K562 (cell line): ENCODE measurements around the gene MGRN1. TPM values are rescaled to one million over a fixed set of nuclear protein-coding genes. Genes with fewer than 3 reads are reported as not detected.

Experiments used
- ATAC-seq: fragments of 200-7000 bp; cut with Tn5 transposase; 3 replicates; pipeline ENCODE4 v1.9.1; 2020; ENCODE audit warnings: moderate library complexity
- BruUV-seq: library from RNA; stranded (reverse); fragments of 400-500 nt; replicated peaks from 2 replicates; lab custom pipeline; 2021; lab: Mats Ljungman, UMichigan
- CTCF ChIA-PET: fragments of 300-600 bp; formaldehyde crosslinking; extraction: SDS; loops from one replicate; lab custom pipeline; 2021; ENCODE audit warnings: low intra/inter-chr PET ratio; lab: Yijun Ruan, JAX
- POLR2A ChIA-PET: fragments of 300-600, 350-650 bp; sonication (Branson Sonifier 250); formaldehyde crosslinking; extraction: SDS; loops from one replicate; lab custom pipeline; 2021; ENCODE audit warnings: antibody characterized with exemption, inconsistent platforms; lab: Yijun Ruan, JAX
- DNase-seq, 4 experiments: peaks; one replicate each; pipeline versions ENCODE4 v3.0.0 to v3.0.0-alpha.2; 2011 to 2018; ENCODE audit warnings: low spot score in 3 of 4, mixed read lengths in 3 of 4; ENCODE audit errors: extremely low read depth in 1 of 4
- FAIRE-seq: peaks from 2 replicates; lab custom pipeline; 2011; peaks lifted over from hg19 to GRCh38; lab: Jason Lieb, UNC
- H2AFZ ChIP-seq: 2 replicates; pipeline ENCODE4 v1.6.0; 2011; ENCODE audit warnings: low read depth, low read length, control low read depth, inconsistent platforms
- H3K27ac ChIP-seq: fragments of 200-600 bp; 3 replicates; pipeline ENCODE4 v1.8.0; 2011; ENCODE audit warnings: low read depth, mild to moderate bottlenecking, control low read depth, inconsistent platforms, low read length, moderate library complexity, mixed read lengths; ENCODE audit errors: extremely low read depth
- H3K27me3 ChIP-seq, 2 experiments: fragments of 300-600 bp in 1 of 2; 2 replicates in 1 of 2; 3 replicates in 1 of 2; pipeline versions ENCODE4 v1.6.0 to v1.8.0; 2011; ENCODE audit warnings: inconsistent platforms in 2 of 2, low read length in 2 of 2, mild to moderate bottlenecking in 1 of 2, mixed read lengths in 1 of 2, moderate library complexity in 1 of 2; ENCODE audit not compliant: control insufficient read depth in 2 of 2, insufficient read depth in 2 of 2
- H3K36me3 ChIP-seq: fragments of 300-600 bp; 3 replicates; pipeline ENCODE4 v1.8.0; 2011; ENCODE audit warnings: mild to moderate bottlenecking, low read length, inconsistent platforms; ENCODE audit not compliant: control insufficient read depth, insufficient read depth
- H3K4me1 ChIP-seq, 2 experiments: fragments of 200-600 bp in 1 of 2; replicated peaks in 1 of 2; 2 replicates in 1 of 2; 3 replicates in 1 of 2; pipeline versions ENCODE4 v1.5.1 to v1.8.0; 2011; ENCODE audit warnings: inconsistent platforms in 2 of 2, low read length in 2 of 2, mild to moderate bottlenecking in 1 of 2, mixed read lengths in 1 of 2, moderate library complexity in 1 of 2; ENCODE audit not compliant: control insufficient read depth in 2 of 2, insufficient read depth in 2 of 2
- H3K4me2 ChIP-seq: 2 replicates; pipeline ENCODE4 v1.6.1; 2011; ENCODE audit warnings: low read length, control low read depth, inconsistent platforms, mixed read lengths; ENCODE audit not compliant: insufficient read depth
- H3K4me3 ChIP-seq: fragments of 200-600 bp; sonication (generic), shearing (Covaris generic); 2 replicates; pipeline ENCODE4 v1.5.1; 2016; ENCODE audit warnings: control low read depth, inconsistent platforms
- H3K79me2 ChIP-seq: fragments of 200-600 bp; 3 replicates; pipeline ENCODE4 v1.8.0; 2011; ENCODE audit warnings: low read length, inconsistent platforms; ENCODE audit not compliant: control insufficient read depth, insufficient read depth
- H3K9ac ChIP-seq, 2 experiments: 2 replicates each; pipeline versions ENCODE4 v1.6.0 to v1.6.1; 2011; ENCODE audit warnings: low read depth in 2 of 2, low read length in 2 of 2, control low read depth in 1 of 2, inconsistent platforms in 1 of 2, mild to moderate bottlenecking in 1 of 2, mixed read lengths in 1 of 2; ENCODE audit not compliant: insufficient read depth in 1 of 2
- H3K9me1 ChIP-seq: one replicate; pipeline ENCODE4 v1.6.0; 2011; ENCODE audit warnings: inconsistent platforms, mild to moderate bottlenecking, low read length, moderate library complexity; ENCODE audit not compliant: control insufficient read depth, insufficient read depth
- H3K9me3 ChIP-seq: replicated peaks from 2 replicates; pipeline ENCODE4 v1.5.1; 2011; ENCODE audit warnings: low read depth, low read length, inconsistent platforms; ENCODE audit not compliant: control insufficient read depth, insufficient read depth
- H4K20me1 ChIP-seq: replicated peaks from 2 replicates; pipeline ENCODE4 v1.6.1; 2011; ENCODE audit warnings: low read length, inconsistent platforms, mixed read lengths; ENCODE audit not compliant: control insufficient read depth, insufficient read depth
- CREM ChIP-seq: IDR thresholded peaks from 2 replicates; pipeline ENCODE4 v1.6.1; 2014; ENCODE audit warnings: antibody characterized with exemption, low read depth
- HNRNPH1 ChIP-seq: fragments of 200-400 bp; formaldehyde crosslinking; optimal IDR thresholded peaks from 2 replicates; pipeline ENCODE3; 2017; ENCODE audit warnings: low read depth, mild to moderate bottlenecking, low read length, moderate library complexity
- MBD1 ChIP-seq: fragments of 250-450 bp; sonication (Bioruptor Pico); IDR thresholded peaks from 2 replicates; pipeline ENCODE4 v1.8.0; 2022; ENCODE audit warnings: inconsistent platforms
- POLR2AphosphoS2 ChIP-seq: IDR thresholded peaks from 2 replicates; pipeline ENCODE4 v1.6.1; 2012; ENCODE audit warnings: low read length, improper control_type of control experiment
- SIN3A ChIP-seq, 2 experiments: fragments of 150-350 bp in 1 of 2; IDR thresholded peaks; 2 replicates each; pipeline ENCODE4 v1.6.1; 2011 to 2016; ENCODE audit warnings: borderline replicate concordance in 2 of 2, low read depth in 2 of 2, low read length in 2 of 2, mild to moderate bottlenecking in 2 of 2, moderate library complexity in 2 of 2; ENCODE audit not compliant: control insufficient read depth in 1 of 2
- TAF15 ChIP-seq: fragments of 200-400 bp; formaldehyde crosslinking; IDR thresholded peaks from 2 replicates; pipeline ENCODE4 v1.6.1; 2017; ENCODE audit warnings: mild to moderate bottlenecking, low read depth, low read length, moderate library complexity
- ZNF165 ChIP-seq: fragments of 250-450 bp; sonication (Bioruptor Pico); IDR thresholded peaks from 2 replicates; pipeline ENCODE4 v1.4.0; 2020; ENCODE audit warnings: borderline replicate concordance
- ZNF23 ChIP-seq: fragments of 250-450 bp; sonication (Bioruptor Pico); IDR thresholded peaks from 2 replicates; pipeline ENCODE4 v1.4.0; 2020; ENCODE audit warnings: mild to moderate bottlenecking
- ZNF24 ChIP-seq: fragments of 450-650 bp; IDR thresholded peaks from 2 replicates; pipeline ENCODE4 v1.6.1; 2016
- ZNF3 ChIP-seq: fragments of 250-450 bp; sonication (Bioruptor Pico); IDR thresholded peaks from 2 replicates; pipeline ENCODE4 v1.5.0; 2021; ENCODE audit warnings: mild to moderate bottlenecking, moderate library complexity
- ZNF764 ChIP-seq: fragments of 250-450 bp; sonication (Bioruptor Pico); IDR thresholded peaks from 2 replicates; pipeline ENCODE4 v1.4.0; 2020; ENCODE audit warnings: low read depth, mild to moderate bottlenecking, moderate library complexity
- WGBS: fragments of 100-300 bp; shearing (Covaris generic); methylation state at CpG from one replicate; pipeline ENCODE4 v1.1.6; 2016; ENCODE audit warnings: low coverage, mixed read lengths; ENCODE audit not compliant: insufficient coverage; ENCODE audit errors: missing lambda C conversion rate; 5-methylcytosine and 5-hydroxymethylcytosine counted together
- in situ Hi-C: fragments of 300-500 bp; cut with MboI; formaldehyde crosslinking; loops from 4 replicates; pipeline ENCODE4 v1.15.0; 2018; ENCODE audit warnings: inconsistent platforms, mixed read lengths
- intact Hi-C: fragments of 100-400 bp; cut with micrococcal nuclease; formaldehyde crosslinking; loops from 2 replicates; pipeline ENCODE4 v1.14.2; 2022
- polyA plus RNA-seq, 8 experiments: library from polyadenylated mRNA; depleted of rRNA in 4 of 8; stranded (reverse) in 5 of 8; unstranded in 3 of 8; fragments of >200 nt; fragmentation: Nextera tagmentation in 2 of 8; fragmentation: Illumina TruSeq in 1 of 8; extraction: Ambion mirVana in 2 of 8; extraction: Trizol in 1 of 8; gene quantifications; 2 replicates each; pipeline versions ENCODE4 v1.2.1 to v1.2.3, GENCODE V29; 2011 to 2014; ENCODE audit warnings: inconsistent platforms in 1 of 8, missing spikeins in 1 of 8
- total RNA-seq, 7 experiments: library from RNA; depleted of rRNA in 6 of 7; stranded (reverse); fragments of >200 nt in 6 of 7; fragmentation: Illumina TruSeq in 2 of 7; extraction: Trizol in 2 of 7; gene quantifications; 2 replicates each; pipeline versions ENCODE4 v1.2.1 to v1.2.3, GENCODE V29; 2011 to 2021; ENCODE audit warnings: low replicate concordance in 1 of 7

Gene MGRN1
- total and polyA plus RNA-seq, 9 of the 15 experiments (the other 6 are each of a cell fraction or from before 2014, with no cell fraction given) = 0.15 to 37.9 (median 6.0) TPM

DNA sequence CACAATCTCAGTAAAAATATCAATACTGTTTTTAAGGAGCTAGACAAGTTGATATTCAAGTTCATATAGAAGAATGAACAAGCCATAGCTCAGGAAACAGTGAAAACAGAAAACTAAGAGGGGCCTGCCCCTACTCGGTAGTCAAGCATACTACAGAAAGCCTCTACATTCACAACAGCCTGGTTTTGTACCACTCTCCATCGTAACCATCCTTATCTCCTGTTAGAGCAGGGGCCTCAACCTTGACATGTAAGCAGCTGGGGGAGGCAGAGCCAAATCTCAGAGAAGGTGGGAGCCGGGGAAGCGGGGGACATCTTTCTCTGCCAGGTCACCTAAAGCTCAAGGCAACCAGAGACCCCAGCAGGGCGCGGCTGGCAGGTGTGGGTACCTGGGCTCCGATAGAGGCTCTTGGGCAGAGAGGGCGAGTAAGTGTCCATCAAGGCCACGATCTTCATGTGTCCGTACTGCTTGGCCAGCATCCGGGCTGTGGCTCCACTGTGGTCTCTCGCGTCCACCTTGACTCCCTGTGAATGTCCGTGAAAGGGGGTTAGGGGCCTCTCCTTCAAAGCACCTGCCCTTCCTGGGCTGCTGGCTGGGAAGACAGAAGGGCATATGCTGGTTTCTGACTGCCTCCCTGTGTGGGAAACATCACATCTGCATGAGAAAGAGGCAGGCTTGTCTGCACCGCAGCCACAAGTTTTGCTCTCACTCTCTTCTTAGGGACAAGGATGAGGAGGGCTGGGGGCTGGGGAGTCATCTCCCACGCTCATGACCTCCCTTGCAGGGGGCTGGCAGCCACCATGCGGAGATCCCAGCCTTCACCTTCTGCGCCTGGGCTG lies 89.3 kb downstream of the MGRN1 start:
- CTCF ChIA-PET = interaction anchor here (0.5 kb wide), 1 partner anchor 57 kb away, joined by 4 read pairs; no protein-coding TSS in a partner anchor
- no peak overlapping the region for H3K9ac ChIP-seq
- H3K27me3 ChIP-seq = no peaks in the 10 kb centered on the region
- H3K9me1 ChIP-seq = no peaks in the 10 kb centered on the region
- in situ Hi-C loops (no loop called here), intact Hi-C loops (no loop called here)
- no peaks in the 10 kb centered on the region for H4K20me1 ChIP-seq
- WGBS = 91% methylated on average over 18 of the region's 18 CpGs
- H3K27ac ChIP-seq = no peak overlapping the region
- no TSS peak for BruUV-seq
- POLR2A ChIA-PET = interaction anchor here (0.6 kb wide), 1 partner anchor 10 kb away, joined by 3 read pairs; no protein-coding TSS in a partner anchor
- no peaks in the 10 kb centered on the region for H3K4me1 ChIP-seq
- ATAC-seq (no peak), FAIRE-seq (no peak), DNase-seq (no peak)
- H3K4me2 ChIP-seq = no peak overlapping the region
- peaks cover 64% of the 10 kb centered on the region for H3K36me3 ChIP-seq
- H3K9me3 ChIP-seq = no peaks in the 10 kb centered on the region
- no peak overlapping the region for H3K4me3 ChIP-seq
- no peak overlapping the region for H2AFZ ChIP-seq
- H3K79me2 ChIP-seq = no peaks in the 10 kb centered on the region
- TF ChIP-seq ZNF764 (no peak), ZNF24 (no peak), POLR2AphosphoS2 (no peak), SIN3A (IDR thresholded peaks at IDR 0.05; ENCODE audit: borderline replicate concordance in 2 of 2, control insufficient read depth in 1 of 2, low read depth in 2 of 2, low read length in 2 of 2) (no peak), HNRNPH1 (no peak), ZNF3 (CRISPR knock-in tag) (no peak), ZNF23 (CRISPR knock-in tag) (no peak), MBD1 (CRISPR knock-in tag) (no peak), ZNF165 (CRISPR knock-in tag) (no peak), TAF15 (no peak), CREM (no peak)
